Measurements from ENCODE around the gene GAS2L1.

- TF ChIP-seq CTCF (IDR thresholded peaks at IDR 0.05; ENCODE audit: extremely low read depth in 1 of 2, insufficient read depth in 1 of 2, low read depth in 1 of 2, low read length in 2 of 2), result no peak
- no peak for TF ChIP-seq POLR2AphosphoS5 (IDR thresholded peaks at IDR 0.05; ENCODE audit: insufficient read depth, low read depth, low read length)
- no peak for TF ChIP-seq EZH2 (IDR thresholded peaks at IDR 0.05; ENCODE audit: borderline replicate concordance, low read depth, low read length, severe bottlenecking)
- no peak for TF ChIP-seq POLR2A (IDR thresholded peaks at IDR 0.05; ENCODE audit: low read depth, low read length)
Measured at GRCh38 chr22:29257751-29258181, 48.7 kb upstream of the GAS2L1 start.
